ENCODE results near the gene KRTAP12-2.
"Not testable (repeated sequence)": the region's sequence is repeated elsewhere in the genome, so short reads cannot be mapped to it uniquely, and the experiment has no call there.

Gene KRTAP12-2

GRCh38 chr21:44684077-44684476 lies 17.4 kb upstream of the KRTAP12-2 start:
- DNase-seq, result no peak

- DNase-seq, result no peak
Observed at GRCh38 chr21:44682580-44683151, 15.9 kb upstream of the KRTAP12-2 start.

GRCh38 chr21:44681861-44682579 lies 15.3 kb upstream of the KRTAP12-2 start, which contains the start of gene KRTAP12-1:
KRTAP12-1 (minus strand) TSS chr21:44682163; CDS start chr21:44682123, 40 bp downstream.
- DNase-seq, result no peak

- no peak for DNase-seq
Observed at GRCh38 chr21:44681152-44681551, 14.4 kb upstream of the KRTAP12-2 start.

GRCh38 chr21:44677881-44678280 lies 11.2 kb upstream of the KRTAP12-2 start:
- no peak for DNase-seq

- DNase-seq, result no peak
Observed at GRCh38 chr21:44671911-44672310, 5.2 kb upstream of the KRTAP12-2 start.

- no peak for DNase-seq
Observed at GRCh38 chr21:44670642-44671432, 4.1 kb upstream of the KRTAP12-2 start.

GRCh38 chr21:44667612-44668011 lies 885 bp upstream of the KRTAP12-2 start:
- DNase-seq, result no peak

- no peak for DNase-seq
Observed at GRCh38 chr21:44664691-44665090, 2.0 kb downstream of the KRTAP12-2 start.

GRCh38 chr21:44661567-44661966 lies 5.2 kb downstream of the KRTAP12-2 start:
- not testable (repeated sequence) for DNase-seq

GRCh38 chr21:44658913-44659595 lies 7.7 kb downstream of the KRTAP12-2 start:
- DNase-seq, result no peak

- DNase-seq, result no peak
Observed at GRCh38 chr21:44658541-44658910, 8.2 kb downstream of the KRTAP12-2 start.

GRCh38 chr21:44657635-44658540 lies 8.8 kb downstream of the KRTAP12-2 start, which contains the start of gene KRTAP12-3:
KRTAP12-3 (plus strand) TSS chr21:44657932; CDS start chr21:44657980, 48 bp downstream.
- no peak for DNase-seq

- DNase-seq, result no peak
Observed at GRCh38 chr21:44656868-44657267, 9.9 kb downstream of the KRTAP12-2 start.

GRCh38 chr21:44654576-44655175 lies 12.1 kb downstream of the KRTAP12-2 start, which contains the start of gene KRTAP12-4:
KRTAP12-4 (minus strand) TSS chr21:44654659; CDS start chr21:44654614, 45 bp downstream.
- no peak for DNase-seq

- DNase-seq, result no peak
Observed at GRCh38 chr21:44653656-44654575, 12.8 kb downstream of the KRTAP12-2 start.

GRCh38 chr21:44653123-44653522 lies 13.6 kb downstream of the KRTAP12-2 start:
- DNase-seq, result no peak

GRCh38 chr21:44650973-44651675 lies 15.6 kb downstream of the KRTAP12-2 start:
- DNase-seq, result no peak

- DNase-seq, result no peak
Observed at GRCh38 chr21:44650265-44650972, 16.3 kb downstream of the KRTAP12-2 start.
